NCI-H1105 (cell line): ENCODE measurements around the gene P2RX4.
"Not testable (repeated sequence)": the region's sequence is repeated elsewhere in the genome, so short reads cannot be mapped to it uniquely, and the experiment has no call there.

Experiments used
- DNase-seq: peaks from one replicate; lab custom pipeline; 2025; lab: John Stamatoyannopoulos, UW

The P2RX4 gene

GRCh38 chr12:121278169-121279070, 68.5 kb downstream of the P2RX4 start:
- no peak for DNase-seq

- no peak for DNase-seq
These were observed 69.1 kb downstream of the P2RX4 start for GRCh38 chr12:121279071-121279375.

DNA sequence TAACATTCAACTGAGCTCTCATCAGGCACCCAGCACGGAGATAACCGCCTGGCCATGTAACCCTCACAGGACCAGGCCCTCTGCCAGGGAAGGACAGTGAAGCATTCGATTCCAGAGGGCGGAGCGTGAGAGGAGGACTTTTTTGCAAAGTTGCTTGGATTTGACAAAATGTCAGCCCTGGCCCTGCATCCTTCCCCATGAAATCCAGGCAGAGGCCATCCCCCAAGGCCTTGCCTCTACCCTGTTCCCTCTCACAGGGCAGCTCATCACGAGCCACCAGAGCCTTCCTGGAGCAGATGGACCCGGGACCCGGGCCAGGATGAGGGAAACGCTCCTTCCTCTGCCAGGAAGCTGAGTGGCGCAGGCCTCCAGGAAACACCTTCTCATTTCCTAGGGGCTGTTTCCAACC, 69.6 kb downstream of the P2RX4 start:
- no peak for DNase-seq

- DNase-seq, result not testable (repeated sequence)
These were observed 70.6 kb downstream of the P2RX4 start for GRCh38 chr12:121280531-121280930.

GRCh38 chr12:121281116-121281515, 71.2 kb downstream of the P2RX4 start:
- not testable (repeated sequence) for DNase-seq

DNA sequence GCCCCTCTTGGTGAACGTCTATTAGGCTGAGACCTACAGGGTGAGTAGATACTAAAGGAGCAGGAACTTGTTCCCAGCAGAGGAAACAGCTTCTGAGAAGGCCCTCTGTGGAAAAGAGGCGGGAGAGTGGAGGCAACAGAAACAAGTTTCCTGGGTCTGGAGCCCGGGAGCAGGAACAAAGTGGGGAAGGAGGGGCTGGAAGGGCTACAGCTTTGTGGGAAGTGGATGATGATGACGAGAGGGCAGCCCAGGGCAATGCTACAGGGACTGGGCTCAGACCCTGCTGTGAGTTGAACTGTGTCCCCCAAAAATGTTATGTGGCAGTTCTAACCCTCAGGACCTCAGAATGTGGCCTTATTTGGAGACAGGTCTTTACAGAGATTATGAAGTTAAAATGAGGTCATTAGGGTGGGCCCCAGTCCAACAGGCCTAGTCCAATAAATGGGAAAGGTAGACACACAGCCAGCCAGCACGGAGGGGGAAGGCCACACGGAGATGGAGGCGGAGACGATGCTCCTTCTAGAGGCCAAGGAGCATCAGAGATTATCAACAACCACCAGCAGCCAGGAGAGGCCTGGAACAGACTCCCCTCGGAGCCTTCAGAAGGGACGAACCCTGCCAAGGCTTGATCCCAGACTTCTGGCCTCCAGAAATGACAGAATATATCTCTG, 72.3 kb downstream of the P2RX4 start:
- DNase-seq, result no peak

DNA sequence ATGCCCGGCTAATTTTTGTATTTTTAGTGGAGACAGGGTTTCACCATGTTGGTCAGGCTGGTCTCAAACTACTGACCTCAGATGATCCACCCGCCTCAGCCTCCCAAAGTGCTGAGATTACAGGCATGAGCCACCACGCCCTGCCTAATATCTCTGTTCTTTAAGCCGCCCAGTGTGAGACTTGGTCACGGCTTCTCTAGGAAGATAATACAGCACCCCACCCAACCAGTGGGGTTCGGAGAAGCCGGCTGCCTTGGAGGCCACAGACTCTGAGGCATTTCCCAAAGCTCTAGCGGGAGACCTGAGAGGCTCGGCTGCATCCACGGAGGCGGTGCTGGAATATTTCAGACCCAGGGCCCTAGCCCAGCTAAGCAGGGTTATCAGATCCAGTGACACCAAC, 73.0 kb downstream of the P2RX4 start:
- not testable (repeated sequence) for DNase-seq

GRCh38 chr12:121283388-121283787, 73.5 kb downstream of the P2RX4 start:
- DNase-seq, result no peak
